ENCODE results near the gene CD84.

DNA sequence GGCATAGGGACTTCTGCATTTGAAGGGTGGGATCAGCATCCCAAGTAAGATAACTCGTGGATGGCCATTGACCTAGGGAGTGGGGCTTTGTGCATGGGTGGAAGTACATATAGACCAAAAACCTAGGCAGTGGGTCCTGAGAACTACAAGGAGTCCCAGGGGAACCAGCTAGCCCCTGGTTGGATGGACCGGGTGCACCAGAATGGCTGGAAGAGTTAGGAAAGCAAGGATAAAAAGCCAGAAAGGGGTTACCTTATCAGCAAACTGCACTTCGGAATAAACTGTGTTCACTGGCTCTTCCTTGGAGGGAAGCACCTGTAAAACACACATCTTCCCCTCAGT lies 29.7 kb downstream of the CD84 start:
- TF ChIP-seq CTCF (IDR thresholded peaks at IDR 0.05): no peak
- TF ChIP-seq POLR2A (IDR thresholded peaks at IDR 0.05): no peak
